Liver (tissue), 3 donors: Measurements from ENCODE around the gene ILK.

Source experiments
- CTCF ChIP-seq: fragments of 150-350 bp; IDR thresholded peaks from 2 replicates; pipeline ENCODE4 v1.5.1; 2017; ENCODE audit warnings: improper control_type of control experiment, low read depth, low read length; ENCODE audit not compliant: missing input control
- EGR1 ChIP-seq, 2 donors: IDR thresholded peaks; 2 replicates each; pipeline ENCODE4 v1.6.1; 2016 to 2018; ENCODE audit warnings: antibody characterized with exemption in 2 of 2, low read depth in 2 of 2
- GABPA ChIP-seq, 2 donors: IDR thresholded peaks in 1 of 2; conservative IDR thresholded peaks in 1 of 2; 2 replicates each; pipeline ENCODE4 v1.6.1; 2016; ENCODE audit warnings: antibody characterized with exemption in 2 of 2, mild to moderate bottlenecking in 1 of 2, moderate library complexity in 1 of 2
- JUND ChIP-seq, 2 donors: IDR thresholded peaks; 2 replicates each; pipeline ENCODE4 v1.6.1; 2016; ENCODE audit warnings: antibody characterized with exemption in 2 of 2
- MAX ChIP-seq: IDR thresholded peaks from 2 replicates; pipeline ENCODE4 v1.6.1; 2016; ENCODE audit warnings: antibody characterized with exemption
- RAD21 ChIP-seq, 2 donors: IDR thresholded peaks; 2 replicates each; pipeline ENCODE4 v1.6.1; 2016; ENCODE audit warnings: antibody characterized with exemption in 2 of 2, mild to moderate bottlenecking in 2 of 2
- REST ChIP-seq: IDR thresholded peaks from 2 replicates; pipeline ENCODE4 v1.6.1; 2016; ENCODE audit warnings: antibody characterized with exemption, mild to moderate bottlenecking
- SP1 ChIP-seq: IDR thresholded peaks from 2 replicates; pipeline ENCODE4 v1.6.1; 2018; ENCODE audit warnings: antibody characterized with exemption, mild to moderate bottlenecking
- TAF1 ChIP-seq: conservative IDR thresholded peaks from 2 replicates; pipeline ENCODE4 v1.6.1; 2016; ENCODE audit warnings: antibody characterized with exemption, mild to moderate bottlenecking
- donor health status: healthy.
- donor health status: healthy.

GRCh38 chr11:6629573-6629891 is 26.0 kb downstream of the ILK start:
- TF ChIP-seq CTCF (no peak), SP1 (no peak), MAX (no peak), JUND (IDR thresholded peaks at IDR 0.05) (no peak), EGR1 (IDR thresholded peaks at IDR 0.05; ENCODE audit: low read depth in 2 of 2) (no peak), RAD21 (IDR thresholded peaks at IDR 0.05) (no peak), GABPA (IDR thresholded peaks at IDR 0.05 in 1 of 2, conservative IDR thresholded peaks at IDR 0.05 in 1 of 2) (no peak), REST (no peak), TAF1 (no peak)
